HG02678 (cell line): ENCODE measurements around the gene PEX14.

Experiments used
- ATAC-seq: cut with Tn5 transposase; IDR thresholded peaks from one replicate; pipeline ENCODE4 v1.9.1; 2021; ENCODE audit warnings: mild to moderate bottlenecking, moderate library complexity; ENCODE audit not compliant: unreplicated experiment

PEX14 gene

DNA sequence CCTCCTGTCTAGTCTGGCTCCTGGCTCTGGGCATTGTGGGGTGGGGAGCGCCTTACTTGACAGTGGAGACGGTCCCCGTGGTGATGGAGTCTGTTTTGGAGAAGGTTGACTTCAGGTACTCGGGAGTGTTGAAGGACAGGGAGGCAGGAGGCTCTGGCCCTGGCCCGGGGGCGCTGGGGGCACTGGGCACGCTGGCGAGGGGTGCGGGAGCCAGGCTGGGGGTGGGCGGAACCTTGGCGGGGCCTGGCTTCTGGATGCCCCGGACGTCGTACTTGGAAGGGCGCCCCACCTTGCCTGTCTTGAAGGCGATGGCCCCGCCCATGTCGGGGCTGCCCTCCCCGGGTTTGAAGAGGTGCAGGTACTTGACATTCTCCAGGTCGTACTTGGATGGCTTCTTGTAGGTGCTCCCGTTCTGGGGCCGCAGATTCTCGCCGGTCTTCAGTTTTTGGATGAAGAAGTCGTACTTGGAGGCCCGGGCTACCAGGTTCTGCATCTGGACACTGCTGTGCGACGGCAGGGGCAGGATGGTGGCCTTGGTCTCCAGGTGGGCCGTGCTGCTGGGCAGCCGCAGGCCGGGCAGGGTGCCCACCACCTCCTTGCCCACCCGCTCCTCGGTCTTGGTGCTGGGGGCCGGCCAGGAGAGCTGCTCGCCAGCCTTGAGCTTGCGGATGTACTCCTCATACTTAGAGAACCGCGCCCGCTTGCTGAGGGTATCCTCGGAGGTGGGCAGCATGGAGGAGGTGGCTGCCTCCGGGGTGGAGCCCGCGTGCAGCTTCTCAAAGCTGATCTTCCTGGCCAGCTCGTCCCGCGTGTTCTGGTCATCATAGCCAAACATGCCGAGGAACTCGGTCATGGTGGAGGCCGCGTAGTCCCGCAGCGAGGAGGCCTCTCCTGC is 185.1 kb downstream of the PEX14 start:
- no peak for ATAC-seq

DNA sequence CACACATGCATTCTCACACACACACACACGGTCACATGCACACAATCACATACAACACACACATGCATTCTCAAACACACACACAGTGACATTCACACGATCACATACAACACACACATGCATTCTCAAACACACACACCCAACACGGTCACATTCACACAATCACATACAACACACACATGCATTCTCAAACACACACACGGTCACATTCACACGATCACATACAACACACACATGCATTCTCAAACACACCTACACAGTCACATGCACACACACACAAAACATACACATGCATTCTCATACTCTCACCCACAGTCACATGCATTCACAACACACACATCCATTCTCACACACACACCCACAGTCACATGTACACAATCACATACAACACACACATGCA is 186.7 kb downstream of the PEX14 start:
- ATAC-seq: no peak

GRCh38 chr1:10662090-10662688 is 187.4 kb downstream of the PEX14 start:
- ATAC-seq: no peak

GRCh38 chr1:10662824-10663677 is 188.3 kb downstream of the PEX14 start:
- ATAC-seq: no peak

- no peak for ATAC-seq
These were observed 188.9 kb downstream of the PEX14 start for GRCh38 chr1:10663678-10664035.

DNA sequence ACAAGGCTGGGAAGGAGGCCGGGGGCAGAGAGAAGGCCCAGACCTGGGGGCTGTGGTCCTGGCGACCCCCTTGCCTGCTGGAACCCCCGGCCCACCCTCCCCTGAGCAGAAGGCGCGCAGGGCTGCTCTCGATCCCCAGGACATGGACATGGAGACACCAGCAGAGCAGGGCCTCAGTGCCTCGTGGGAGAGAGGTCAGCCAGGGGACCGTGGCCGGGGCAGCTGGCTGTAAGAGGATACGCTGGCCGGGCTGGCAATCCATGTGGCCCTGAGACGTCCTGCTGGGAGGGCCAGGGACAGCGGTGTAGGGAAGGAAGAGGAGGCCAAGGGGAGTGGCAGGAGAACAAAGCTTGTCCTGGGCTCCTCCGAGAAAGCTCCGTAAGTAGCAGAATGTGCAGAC is 189.5 kb downstream of the PEX14 start:
- ATAC-seq: no peak

- no peak for ATAC-seq
These were observed 190.5 kb downstream of the PEX14 start for GRCh38 chr1:10665226-10665625.

- ATAC-seq: no peak
These were observed 191.4 kb downstream of the PEX14 start for GRCh38 chr1:10665930-10666850.

DNA sequence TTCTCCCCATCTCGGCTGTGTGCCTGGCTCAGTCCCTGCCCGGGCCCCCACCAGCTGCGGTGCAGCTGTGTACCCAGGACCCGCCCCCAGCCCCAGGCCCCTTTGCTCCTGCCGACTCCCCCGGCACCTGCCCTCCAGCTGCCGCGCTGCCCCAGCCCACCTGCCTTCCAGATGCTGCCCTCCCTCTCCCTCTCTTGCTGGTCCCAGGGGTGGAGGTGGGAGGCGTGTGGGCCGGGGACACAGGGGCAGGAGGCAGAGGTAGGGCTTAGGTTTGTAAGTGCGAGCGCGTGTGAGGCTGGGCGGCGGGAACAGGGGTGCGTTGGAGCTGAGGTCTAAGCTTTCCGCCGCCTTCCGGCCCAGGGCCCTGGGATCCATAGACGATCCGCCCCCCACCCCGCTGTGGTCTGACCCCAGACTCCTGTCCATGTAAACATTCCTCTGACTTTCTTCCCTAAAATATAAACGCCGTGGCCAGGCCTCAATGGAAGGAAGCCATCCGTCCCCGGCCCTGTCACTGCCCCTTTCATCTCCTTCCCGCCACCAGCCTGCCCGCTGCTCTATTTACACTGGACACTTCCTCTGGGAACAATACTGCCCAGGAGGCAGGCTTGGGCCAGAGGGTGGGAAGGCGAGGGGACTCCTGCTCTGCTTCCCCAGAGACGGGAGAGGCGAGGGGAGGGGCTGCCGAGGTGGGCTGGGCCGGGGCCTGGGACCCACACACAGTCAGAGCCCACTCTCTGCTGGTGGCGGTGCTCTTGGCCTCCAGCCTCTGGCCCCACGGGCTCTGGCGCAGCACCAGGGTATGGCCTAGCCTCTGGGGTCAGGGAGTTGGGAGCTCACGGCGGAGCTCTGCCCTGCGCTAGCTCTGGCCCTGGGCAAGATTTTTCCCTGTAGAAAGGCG is 193.4 kb downstream of the PEX14 start:
- no peak for ATAC-seq

DNA sequence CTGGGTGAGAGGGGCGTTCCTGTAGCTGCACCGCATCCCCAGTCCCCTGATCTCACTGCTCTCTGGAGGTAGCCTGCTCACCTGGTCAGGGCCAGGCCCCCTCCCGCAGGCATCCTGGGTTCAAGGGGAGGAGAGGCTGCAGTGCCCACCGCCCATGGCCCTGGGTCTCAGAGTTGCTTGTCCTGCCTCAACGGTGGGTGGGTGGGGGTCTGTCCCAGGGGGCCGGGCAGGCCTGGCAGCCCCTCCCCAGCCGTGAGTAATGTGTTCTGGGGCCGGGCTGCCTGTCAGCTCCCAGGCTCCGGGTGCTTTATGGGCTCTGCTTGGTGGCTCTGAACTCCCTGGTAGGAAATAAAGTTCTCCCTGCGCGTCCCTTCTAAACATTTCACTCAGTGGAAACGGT is 194.8 kb downstream of the PEX14 start:
- no peak for ATAC-seq

GRCh38 chr1:10670190-10670589 is 195.4 kb downstream of the PEX14 start:
- no peak for ATAC-seq

DNA sequence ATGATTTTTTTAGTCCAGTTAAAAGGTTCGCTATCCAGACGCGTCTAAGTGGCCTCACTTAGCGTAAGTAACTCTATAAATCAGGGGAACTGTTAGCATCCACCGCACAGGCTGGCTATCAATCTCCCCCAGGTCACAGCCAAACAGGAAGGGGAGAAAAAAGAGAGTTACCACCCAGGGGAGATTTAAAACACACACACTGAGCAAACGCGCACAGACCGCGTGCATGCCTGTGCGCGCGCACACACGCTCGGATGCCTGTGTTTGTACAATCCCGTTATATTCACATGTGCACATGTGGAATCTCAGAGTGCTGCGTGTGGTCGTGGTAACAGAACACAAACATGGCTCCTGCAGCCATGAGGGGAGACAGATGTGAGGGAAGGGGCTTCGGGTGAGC is 196.3 kb downstream of the PEX14 start:
- no peak for ATAC-seq

DNA sequence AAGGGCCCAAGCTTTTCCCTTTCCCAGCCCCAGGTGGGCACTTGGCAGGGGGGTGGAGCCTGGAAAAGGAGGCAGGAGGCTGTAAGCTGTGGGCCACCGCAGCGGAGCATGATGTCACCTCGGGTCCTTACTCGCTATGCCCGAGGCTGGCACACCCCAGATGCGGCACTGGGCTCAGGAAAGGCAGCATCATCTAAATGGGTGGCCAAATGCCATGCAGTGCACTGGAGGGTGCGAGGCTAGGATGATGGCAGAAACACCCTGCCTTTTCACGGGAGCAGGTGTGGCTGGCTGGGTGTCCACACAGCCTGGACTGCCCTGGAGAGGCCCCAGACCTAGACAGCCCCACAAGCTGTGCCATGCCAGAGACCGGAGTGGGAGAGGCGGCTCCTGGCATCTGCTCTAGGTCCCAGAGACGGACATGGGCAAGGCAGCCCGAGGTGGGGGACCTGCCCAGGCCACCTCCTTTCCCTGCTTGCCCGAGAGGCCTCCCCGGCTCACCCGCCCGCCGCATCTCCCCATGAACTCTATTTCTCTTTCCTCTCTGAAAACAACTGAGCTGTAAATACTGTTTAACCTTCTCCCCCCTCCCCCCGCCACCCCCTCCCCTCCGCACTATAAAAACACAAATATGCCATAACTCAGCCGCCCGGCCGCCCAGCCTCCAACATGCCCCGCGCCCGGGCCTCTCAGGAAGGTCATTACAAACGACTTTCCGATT is 197.0 kb downstream of the PEX14 start:
- no peak for ATAC-seq

GRCh38 chr1:10672343-10673050 is 197.7 kb downstream of the PEX14 start:
- ATAC-seq: no peak

DNA sequence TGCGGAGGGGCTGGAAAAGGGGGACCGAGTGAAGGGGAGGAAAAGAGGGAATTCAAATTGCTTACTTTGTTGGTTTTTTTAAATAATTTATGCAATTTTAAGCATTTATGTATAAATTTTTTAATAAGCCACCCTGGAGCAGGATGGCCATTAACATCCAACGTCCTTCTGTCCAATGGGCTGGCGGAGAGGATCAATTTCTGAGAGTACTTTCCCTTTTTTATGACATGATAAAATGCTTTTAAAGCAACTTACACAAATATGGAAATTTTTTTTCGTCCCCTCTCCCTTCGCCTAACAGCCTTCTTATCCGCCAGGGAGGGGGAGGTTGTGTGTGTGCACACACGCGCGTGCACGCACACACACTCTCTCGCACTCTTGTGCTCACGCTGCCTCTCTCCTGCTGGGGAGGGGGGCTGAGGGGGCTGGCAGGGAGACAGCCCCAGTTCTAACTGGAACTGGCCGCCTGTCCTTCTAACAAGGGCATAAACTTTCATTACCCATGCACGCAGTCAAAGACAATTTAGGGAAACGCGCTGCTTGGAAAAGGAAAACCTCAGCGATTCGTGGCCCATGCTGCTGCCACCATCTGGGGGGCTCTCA is 198.5 kb downstream of the PEX14 start:
- ATAC-seq: no peak

- no peak for ATAC-seq
These were observed 199.5 kb downstream of the PEX14 start for GRCh38 chr1:10674222-10674621.

GRCh38 chr1:10674700-10675609 is 200.2 kb downstream of the PEX14 start:
- ATAC-seq: no peak
